Measurements from ENCODE around the gene IGSF5.
A peak's percentile ranks its signal among the peaks of the same experiment; 100 is the strongest.

IGSF5 gene

GRCh38 chr21:39774227-39774626 lies 29.2 kb downstream of the IGSF5 start:
- no peak for TF ChIP-seq MAX (IDR thresholded peaks at IDR 0.05; ENCODE audit: low read depth, low read length)
- no peak for TF ChIP-seq POLR2A (IDR thresholded peaks at IDR 0.05; ENCODE audit: extremely low read depth, insufficient read length)
- TF ChIP-seq MYC (IDR thresholded peaks at IDR 0.05; ENCODE audit: low read depth, low read length) = no peak
- TF ChIP-seq CTCF (IDR thresholded peaks at IDR 0.05; ENCODE audit: low read depth, low read length) = no peak
- DNase-seq (ENCODE audit: low read depth) = no peak

GRCh38 chr21:39775816-39776215 lies 30.8 kb downstream of the IGSF5 start:
- H3K4me3 ChIP-seq (ENCODE audit: low read depth, low read length) = no peak overlapping the region
- no peak for TF ChIP-seq MAX (IDR thresholded peaks at IDR 0.05; ENCODE audit: low read depth, low read length)
- no peak for TF ChIP-seq CTCF (IDR thresholded peaks at IDR 0.05; ENCODE audit: low read depth, low read length)
- no peak for TF ChIP-seq POLR2A (IDR thresholded peaks at IDR 0.05; ENCODE audit: extremely low read depth, insufficient read length)
- no peak for TF ChIP-seq MYC (IDR thresholded peaks at IDR 0.05; ENCODE audit: low read depth, low read length)
- DNase-seq (ENCODE audit: low read depth) = no peak

More at GRCh38 chr21:39774227-39774626, 29.2 kb downstream of the IGSF5 start:
- H3K4me3 ChIP-seq (ENCODE audit: low read depth, low read length) = no peak overlapping the region

GRCh38 chr21:39776589-39776988 lies 31.6 kb downstream of the IGSF5 start:
- TF ChIP-seq MAX (IDR thresholded peaks at IDR 0.05; ENCODE audit: low read depth, low read length) = no peak
- no peak for TF ChIP-seq CTCF (IDR thresholded peaks at IDR 0.05; ENCODE audit: low read depth, low read length)
- TF ChIP-seq POLR2A (IDR thresholded peaks at IDR 0.05; ENCODE audit: extremely low read depth, insufficient read length) = no peak
- TF ChIP-seq MYC (IDR thresholded peaks at IDR 0.05; ENCODE audit: low read depth, low read length) = no peak
- no peak for DNase-seq (ENCODE audit: low read depth)
- no peak overlapping the region for H3K4me3 ChIP-seq (ENCODE audit: low read depth, low read length)

- DNase-seq (ENCODE audit: low read depth) = no peak
- no peak overlapping the region for H3K4me3 ChIP-seq (ENCODE audit: low read depth, low read length)
- TF ChIP-seq CTCF (IDR thresholded peaks at IDR 0.05; ENCODE audit: low read depth, low read length) = no peak
- no peak for TF ChIP-seq MYC (IDR thresholded peaks at IDR 0.05; ENCODE audit: low read depth, low read length)
- TF ChIP-seq MAX (IDR thresholded peaks at IDR 0.05; ENCODE audit: low read depth, low read length) = no peak
- TF ChIP-seq POLR2A (IDR thresholded peaks at IDR 0.05; ENCODE audit: extremely low read depth, insufficient read length) = no peak
Measured at GRCh38 chr21:39781331-39781730, 36.3 kb downstream of the IGSF5 start.

- peak; percentile 13 for DNase-seq (ENCODE audit: low read depth)
- no peak overlapping the region for H3K4me3 ChIP-seq (ENCODE audit: low read depth, low read length)
- TF ChIP-seq CTCF (IDR thresholded peaks at IDR 0.05; ENCODE audit: low read depth, low read length) (peak; percentile 45), POLR2A (IDR thresholded peaks at IDR 0.05; ENCODE audit: extremely low read depth, insufficient read length) (no peak)
Measured at GRCh38 chr21:39788383-39788782, 43.4 kb downstream of the IGSF5 start.

GRCh38 chr21:39796466-39796865 lies 51.5 kb downstream of the IGSF5 start:
- TF ChIP-seq POLR2A (IDR thresholded peaks at IDR 0.05; ENCODE audit: extremely low read depth, insufficient read length) (no peak), MYC (IDR thresholded peaks at IDR 0.05; ENCODE audit: low read depth, low read length) (no peak), CTCF (IDR thresholded peaks at IDR 0.05; ENCODE audit: low read depth, low read length) (no peak), MAX (IDR thresholded peaks at IDR 0.05; ENCODE audit: low read depth, low read length) (no peak)
- DNase-seq (ENCODE audit: low read depth) = no peak
- no peak overlapping the region for H3K4me3 ChIP-seq (ENCODE audit: low read depth, low read length)
